Activated naive CD8-positive, alpha-beta T cell treated with anti-CD3 and anti-CD28 coated beads for 36 hours (primary cell): ENCODE results near the gene TBC1D22A. TPM values are rescaled to one million over a fixed set of nuclear protein-coding genes. Genes with fewer than 3 reads are reported as not detected.

Experiments
- DNase-seq: peaks from one replicate; pipeline ENCODE4 v3.0.0; 2021
- H3K27ac Mint-ChIP-seq: one replicate; pipeline ENCODE4 v1.8.0; 2022; ENCODE audit warnings: mild to moderate bottlenecking, moderate library complexity, mixed read lengths
- H3K27me3 Mint-ChIP-seq: one replicate; pipeline ENCODE4 v1.8.0; 2022; ENCODE audit warnings: mild to moderate bottlenecking, mixed read lengths
- H3K36me3 Mint-ChIP-seq: one replicate; pipeline ENCODE4 v1.8.0; 2021; ENCODE audit warnings: mild to moderate bottlenecking, mixed read lengths
- H3K4me1 Mint-ChIP-seq: one replicate; pipeline ENCODE4 v1.8.0; 2021; ENCODE audit warnings: mixed read lengths
- H3K4me3 Mint-ChIP-seq: one replicate; pipeline ENCODE4 v1.8.0; 2022; ENCODE audit warnings: mild to moderate bottlenecking, moderate library complexity, mixed read lengths
- H3K9me3 Mint-ChIP-seq: one replicate; pipeline ENCODE4 v1.8.0; 2022; ENCODE audit warnings: mixed read lengths
- total RNA-seq, 2 experiments: library from RNA; stranded (reverse); gene quantifications; one replicate each; pipeline ENCODE4 v1.2.3, GENCODE V29; 2021

The TBC1D22A gene
- total RNA-seq, 2 experiments from 2014 or later = 42.1 to 42.4 TPM

GRCh38 chr22:47091921-47092700, 329.7 kb downstream of the TBC1D22A start:
- H3K9me3 Mint-ChIP-seq = peaks cover 2% of the 10 kb centered on the region
- no peak overlapping the region for H3K27ac Mint-ChIP-seq
- DNase-seq = no peak
- H3K4me3 Mint-ChIP-seq = no peak overlapping the region
- H3K4me1 Mint-ChIP-seq = peaks cover 34% of the 10 kb centered on the region
- H3K36me3 Mint-ChIP-seq = peaks cover 36% of the 10 kb centered on the region
- no peaks in the 10 kb centered on the region for H3K27me3 Mint-ChIP-seq

- H3K27me3 Mint-ChIP-seq = no peaks in the 10 kb centered on the region
- H3K4me1 Mint-ChIP-seq = peaks cover 34% of the 10 kb centered on the region
- H3K4me3 Mint-ChIP-seq = no peak overlapping the region
- H3K9me3 Mint-ChIP-seq = peaks cover 2% of the 10 kb centered on the region
- no peak overlapping the region for H3K27ac Mint-ChIP-seq
- H3K36me3 Mint-ChIP-seq = peaks cover 37% of the 10 kb centered on the region
- no peak for DNase-seq
These were observed 330.5 kb downstream of the TBC1D22A start for GRCh38 chr22:47092896-47093311.

- peaks cover 28% of the 10 kb centered on the region for H3K4me1 Mint-ChIP-seq
- no peak overlapping the region for H3K4me3 Mint-ChIP-seq
- H3K27ac Mint-ChIP-seq = no peak overlapping the region
- DNase-seq = no peak
- peaks cover 2% of the 10 kb centered on the region for H3K9me3 Mint-ChIP-seq
- H3K36me3 Mint-ChIP-seq = peaks cover 37% of the 10 kb centered on the region
- no peaks in the 10 kb centered on the region for H3K27me3 Mint-ChIP-seq
These were observed 331.3 kb downstream of the TBC1D22A start for GRCh38 chr22:47093720-47094119.

- no peak for DNase-seq
- H3K4me1 Mint-ChIP-seq = peaks cover 18% of the 10 kb centered on the region
- H3K4me3 Mint-ChIP-seq = no peak overlapping the region
- peaks cover 2% of the 10 kb centered on the region for H3K9me3 Mint-ChIP-seq
- H3K27ac Mint-ChIP-seq = no peak overlapping the region
- H3K36me3 Mint-ChIP-seq = peaks cover 38% of the 10 kb centered on the region
- H3K27me3 Mint-ChIP-seq = no peaks in the 10 kb centered on the region
These were observed 332.4 kb downstream of the TBC1D22A start for GRCh38 chr22:47094861-47095330.

- H3K36me3 Mint-ChIP-seq = peaks cover 45% of the 10 kb centered on the region
- no peak overlapping the region for H3K27ac Mint-ChIP-seq
- peaks cover 14% of the 10 kb centered on the region for H3K4me1 Mint-ChIP-seq
- H3K27me3 Mint-ChIP-seq = no peaks in the 10 kb centered on the region
- peaks cover 2% of the 10 kb centered on the region for H3K9me3 Mint-ChIP-seq
- no peak overlapping the region for H3K4me3 Mint-ChIP-seq
- DNase-seq = no peak
These were observed 333.1 kb downstream of the TBC1D22A start for GRCh38 chr22:47095395-47096122.

GRCh38 chr22:47098121-47098520, 335.7 kb downstream of the TBC1D22A start:
- no peaks in the 10 kb centered on the region for H3K27me3 Mint-ChIP-seq
- H3K27ac Mint-ChIP-seq = no peak overlapping the region
- H3K4me1 Mint-ChIP-seq = peaks cover 5% of the 10 kb centered on the region
- no peak overlapping the region for H3K4me3 Mint-ChIP-seq
- H3K9me3 Mint-ChIP-seq = peaks cover 2% of the 10 kb centered on the region
- no peak for DNase-seq
- H3K36me3 Mint-ChIP-seq = peaks cover 33% of the 10 kb centered on the region

- peaks cover 36% of the 10 kb centered on the region for H3K36me3 Mint-ChIP-seq
- H3K27ac Mint-ChIP-seq = no peak overlapping the region
- H3K4me1 Mint-ChIP-seq = peaks cover 5% of the 10 kb centered on the region
- DNase-seq = no peak
- peaks cover 2% of the 10 kb centered on the region for H3K9me3 Mint-ChIP-seq
- no peak overlapping the region for H3K4me3 Mint-ChIP-seq
- no peaks in the 10 kb centered on the region for H3K27me3 Mint-ChIP-seq
These were observed 336.1 kb downstream of the TBC1D22A start for GRCh38 chr22:47098554-47098953.

- Mint-ChIP-seq H3K36me3 (peaks cover 24% of the 10 kb centered on the region), H3K4me1 (peaks cover 1% of the 10 kb centered on the region), H3K4me3 (no peak overlapping the region), H3K27ac (no peak overlapping the region), H3K9me3 (no peaks in the 10 kb centered on the region), H3K27me3 (no peaks in the 10 kb centered on the region)
- no peak for DNase-seq
These were observed 337.6 kb downstream of the TBC1D22A start for GRCh38 chr22:47100019-47100418.

GRCh38 chr22:47100646-47101200, 338.3 kb downstream of the TBC1D22A start:
- Mint-ChIP-seq H3K4me3 (no peak overlapping the region), H3K9me3 (no peaks in the 10 kb centered on the region), H3K4me1 (no peaks in the 10 kb centered on the region), H3K36me3 (peaks cover 25% of the 10 kb centered on the region), H3K27me3 (no peaks in the 10 kb centered on the region), H3K27ac (no peak overlapping the region)
- DNase-seq = no peak

- Mint-ChIP-seq H3K9me3 (no peaks in the 10 kb centered on the region), H3K4me1 (no peaks in the 10 kb centered on the region), H3K27me3 (no peaks in the 10 kb centered on the region), H3K36me3 (peaks cover 25% of the 10 kb centered on the region), H3K27ac (no peak overlapping the region), H3K4me3 (no peak overlapping the region)
- no peak for DNase-seq
These were observed 339.0 kb downstream of the TBC1D22A start for GRCh38 chr22:47101321-47101885.

GRCh38 chr22:47102081-47102480, 339.6 kb downstream of the TBC1D22A start:
- no peak for DNase-seq
- Mint-ChIP-seq H3K27me3 (no peaks in the 10 kb centered on the region), H3K9me3 (no peaks in the 10 kb centered on the region), H3K36me3 (peaks cover 21% of the 10 kb centered on the region), H3K4me3 (no peak overlapping the region), H3K27ac (no peak overlapping the region), H3K4me1 (peaks cover under 1% of the 10 kb centered on the region)

- H3K4me3 Mint-ChIP-seq = no peak overlapping the region
- H3K9me3 Mint-ChIP-seq = no peaks in the 10 kb centered on the region
- no peak overlapping the region for H3K27ac Mint-ChIP-seq
- H3K27me3 Mint-ChIP-seq = no peaks in the 10 kb centered on the region
- H3K4me1 Mint-ChIP-seq = peaks cover 2% of the 10 kb centered on the region
- peaks cover 20% of the 10 kb centered on the region for H3K36me3 Mint-ChIP-seq
- DNase-seq = no peak
These were observed 340.2 kb downstream of the TBC1D22A start for GRCh38 chr22:47102648-47103047.

GRCh38 chr22:47105085-47105484, 342.6 kb downstream of the TBC1D22A start:
- H3K9me3 Mint-ChIP-seq = no peaks in the 10 kb centered on the region
- no peak overlapping the region for H3K27ac Mint-ChIP-seq
- H3K27me3 Mint-ChIP-seq = no peaks in the 10 kb centered on the region
- no peak for DNase-seq
- H3K36me3 Mint-ChIP-seq = peaks cover 17% of the 10 kb centered on the region
- no peak overlapping the region for H3K4me3 Mint-ChIP-seq
- peaks cover 2% of the 10 kb centered on the region for H3K4me1 Mint-ChIP-seq

- Mint-ChIP-seq H3K27ac (no peak overlapping the region), H3K9me3 (no peaks in the 10 kb centered on the region), H3K4me3 (no peak overlapping the region), H3K27me3 (no peaks in the 10 kb centered on the region), H3K36me3 (peaks cover 7% of the 10 kb centered on the region), H3K4me1 (peaks cover 2% of the 10 kb centered on the region)
- DNase-seq = no peak
These were observed 344.4 kb downstream of the TBC1D22A start for GRCh38 chr22:47106806-47107205.

- Mint-ChIP-seq H3K27ac (no peak overlapping the region), H3K4me1 (peaks cover 2% of the 10 kb centered on the region), H3K4me3 (no peak overlapping the region), H3K27me3 (no peaks in the 10 kb centered on the region), H3K9me3 (no peaks in the 10 kb centered on the region), H3K36me3 (peaks cover 7% of the 10 kb centered on the region)
- no peak for DNase-seq
These were observed 345.0 kb downstream of the TBC1D22A start for GRCh38 chr22:47107431-47107830.
